Stimulated activated naive B cell treated with anti-CD40 and anti-IgM and Interleukin-4, amounts not matched to agents 10 μg/mL and 1 μg/mL and 100 μg/mL, for 72 hours (primary cell): ENCODE data around the gene STAT4.
A peak's percentile ranks its signal among the peaks of the same experiment; 100 is the strongest.

Experiments
- ATAC-seq, 2 donors: fragments of 150-1000 bp; cut with Tn5 transposase; replicated peaks; 2 replicates each; pipeline ENCODE4 v1.10.0; 2021; ENCODE audit warnings: moderate library complexity in 1 of 2
- DNase-seq: peaks from one replicate; pipeline ENCODE4 v3.0.0; 2021
- H3K27ac Mint-ChIP-seq: one replicate; pipeline ENCODE4 v1.8.0; 2022; ENCODE audit warnings: mild to moderate bottlenecking, mixed read lengths
- H3K27me3 Mint-ChIP-seq, 2 donors: one replicate each; pipeline ENCODE4 v1.8.0; 2022; ENCODE audit warnings: mixed read lengths in 2 of 2
- H3K36me3 Mint-ChIP-seq, 2 donors: one replicate each; pipeline ENCODE4 v1.8.0; 2022; ENCODE audit warnings: mixed read lengths in 2 of 2, mild to moderate bottlenecking in 1 of 2
- H3K4me1 Mint-ChIP-seq, 2 donors: one replicate each; pipeline ENCODE4 v1.8.0; 2022; ENCODE audit warnings: mixed read lengths in 2 of 2, mild to moderate bottlenecking in 1 of 2
- H3K4me3 Mint-ChIP-seq, 2 donors: one replicate each; pipeline ENCODE4 v1.8.0; 2022; ENCODE audit warnings: mild to moderate bottlenecking in 2 of 2, mixed read lengths in 2 of 2, moderate library complexity in 1 of 2
- H3K9me3 Mint-ChIP-seq, 2 donors: one replicate each; pipeline ENCODE4 v1.8.0; 2022; ENCODE audit warnings: mixed read lengths in 2 of 2, mild to moderate bottlenecking in 1 of 2

Gene STAT4

DNA sequence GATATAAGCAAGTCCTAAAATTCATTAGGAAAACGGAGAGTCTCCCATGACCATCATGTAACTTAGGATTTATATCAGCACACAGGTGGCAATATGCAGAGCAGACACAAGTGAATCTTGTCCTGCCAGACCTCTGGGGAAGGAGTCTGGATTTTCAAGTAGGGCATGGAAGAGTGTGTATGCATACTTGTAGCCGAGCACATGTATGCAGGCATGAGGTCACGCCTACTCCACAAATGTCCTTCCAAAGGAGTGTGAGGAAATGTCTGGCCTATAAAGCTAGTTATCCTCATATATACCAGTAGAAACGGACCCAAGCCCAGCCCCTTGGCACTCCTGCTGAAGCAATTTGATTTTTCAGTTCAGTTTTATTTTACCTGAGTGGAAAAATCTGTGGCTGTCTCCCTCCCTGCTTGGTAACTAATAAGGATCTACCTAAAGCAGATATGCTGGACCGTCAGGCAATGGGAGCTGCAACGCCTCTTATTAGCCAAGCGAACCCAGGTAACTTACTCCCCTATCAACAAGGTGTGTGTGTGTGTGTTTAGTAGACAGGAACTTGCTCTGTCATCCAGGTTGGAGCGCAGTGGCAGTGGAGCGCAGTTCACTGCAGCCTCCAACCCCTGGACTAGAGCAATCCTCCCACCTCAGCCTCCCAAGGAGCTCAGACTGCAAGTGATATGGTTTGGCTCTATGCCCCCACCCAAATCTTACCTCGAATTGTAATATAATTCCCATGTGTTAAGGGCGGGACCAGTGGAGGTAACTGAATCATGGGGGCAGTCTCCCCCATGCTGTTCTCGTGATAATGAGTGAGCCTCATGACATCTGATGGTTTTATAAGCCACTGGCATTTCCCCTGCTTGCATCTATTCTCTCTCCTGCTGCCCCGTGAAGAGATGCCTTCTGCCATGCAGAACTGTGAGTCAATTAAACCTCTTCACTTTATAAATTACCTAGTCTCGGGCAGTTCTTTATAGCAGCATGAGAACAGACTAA lies 139.6 kb downstream of the STAT4 start:
- Mint-ChIP-seq H3K27me3 (no peaks in the 10 kb centered on the region), H3K4me1 (peaks cover 5 to 8% of the 10 kb centered on the region in 2 donors), H3K36me3 (peaks cover 11 to 23% of the 10 kb centered on the region in 2 donors), H3K9me3 (peaks cover 2 to 3% of the 10 kb centered on the region in 2 donors), H3K4me3 (no peak overlapping the region), H3K27ac (no peak overlapping the region)
- ATAC-seq (no peak), DNase-seq (no peak)

DNA sequence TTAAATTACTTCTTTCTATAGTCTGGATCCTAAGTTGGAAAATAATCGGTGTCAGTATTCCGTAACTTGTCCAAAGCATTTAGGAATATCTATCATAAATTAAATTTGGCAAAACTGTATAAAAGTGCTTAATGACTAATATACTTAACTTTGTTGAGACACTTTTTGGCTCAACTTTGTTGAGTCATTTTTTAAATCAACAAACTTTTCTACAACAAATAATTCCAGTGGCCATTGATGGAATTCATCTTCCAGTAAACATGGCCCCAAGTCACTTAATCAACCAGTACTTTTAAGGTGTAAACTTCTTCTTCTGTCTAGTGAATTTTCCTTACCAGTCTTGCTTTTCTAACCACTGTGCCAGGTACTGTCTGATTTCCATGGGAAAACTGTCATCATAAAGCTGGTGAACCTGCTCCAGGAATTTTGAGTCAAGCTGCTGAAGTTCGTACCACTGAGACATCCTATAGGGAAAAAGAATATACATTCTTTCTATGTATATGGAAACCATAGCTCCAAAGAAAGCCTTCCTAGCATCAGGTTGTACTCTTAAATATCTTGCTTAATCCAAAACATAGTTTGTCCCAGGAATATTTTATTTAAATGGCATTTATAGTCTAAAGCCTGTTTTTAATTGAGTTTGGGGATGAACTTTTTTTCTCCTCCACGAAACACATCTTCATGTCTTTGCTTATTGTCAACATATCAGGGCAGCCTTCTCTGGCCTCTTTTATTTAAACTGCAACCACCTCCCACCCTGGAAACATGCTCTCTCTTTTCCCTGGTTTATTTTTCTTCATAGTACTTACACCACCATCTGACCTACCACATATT lies 141.0 kb downstream of the STAT4 start:
- H3K36me3 Mint-ChIP-seq, result peaks cover 15 to 34% of the 10 kb centered on the region in 2 donors
- H3K9me3 Mint-ChIP-seq, result peaks cover 0 to 4% of the 10 kb centered on the region in 2 donors
- H3K27me3 Mint-ChIP-seq, result no peaks in the 10 kb centered on the region
- no peak overlapping the region for H3K27ac Mint-ChIP-seq
- H3K4me1 Mint-ChIP-seq, result peaks cover 5 to 10% of the 10 kb centered on the region in 2 donors
- ATAC-seq (no peak), DNase-seq (no peak)
- no peak overlapping the region for H3K4me3 Mint-ChIP-seq

DNA sequence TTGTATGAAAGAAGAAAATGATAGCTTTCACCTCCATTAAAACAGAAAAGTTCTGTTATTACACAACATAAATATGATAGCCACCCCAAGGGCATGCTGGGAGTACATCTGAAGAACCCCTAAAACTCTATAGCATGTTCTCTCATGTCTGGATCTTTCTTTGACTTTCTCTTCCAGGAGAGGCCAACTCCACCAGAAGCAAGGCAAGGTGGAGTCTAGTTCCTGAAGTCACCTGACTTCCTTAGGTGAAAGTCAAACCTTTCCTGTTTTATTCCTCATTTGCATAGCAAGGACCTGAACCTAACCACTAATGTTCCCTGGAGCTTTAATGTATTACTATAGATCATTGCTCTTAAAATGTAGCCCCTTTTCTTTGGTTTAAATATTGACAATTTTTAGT lies 142.5 kb downstream of the STAT4 start:
- no peak overlapping the region for H3K4me3 Mint-ChIP-seq

DNA sequence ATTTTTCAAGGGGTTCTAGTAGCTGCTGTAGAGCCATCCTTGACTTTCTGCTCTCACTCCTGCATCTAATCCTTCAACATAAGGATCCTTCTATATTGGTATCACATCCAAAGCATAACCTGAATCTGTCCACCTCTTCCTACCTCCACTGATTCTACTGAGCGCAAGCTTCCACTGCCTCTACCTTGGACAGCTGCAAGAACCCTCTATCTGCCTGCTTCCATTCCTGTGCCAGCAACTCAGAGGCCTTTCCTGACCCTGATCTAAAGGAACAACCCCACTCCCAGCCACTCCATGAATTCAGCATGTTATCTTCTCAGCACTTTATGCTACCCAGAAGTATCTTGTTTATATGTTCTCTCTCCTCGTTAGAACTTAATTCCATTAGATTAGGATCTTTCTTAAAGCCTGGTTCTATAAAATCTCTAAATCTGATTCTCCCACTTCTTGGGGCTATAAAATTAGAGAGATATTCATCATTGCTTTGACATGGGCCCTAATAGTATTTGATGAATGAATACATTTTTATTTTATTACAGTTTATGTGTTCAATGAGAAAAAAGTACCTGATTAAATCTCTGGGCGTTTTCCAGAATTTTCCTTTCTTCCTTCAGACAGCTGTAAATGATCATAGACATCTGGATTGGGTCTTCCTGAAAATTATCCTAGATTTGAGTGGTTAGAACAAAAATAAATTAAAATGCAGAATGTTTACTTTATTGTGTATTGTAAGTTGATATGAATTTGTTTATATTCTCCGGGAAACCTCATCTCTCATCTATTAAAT lies 143.6 kb downstream of the STAT4 start:
- Mint-ChIP-seq H3K4me3 (no peak overlapping the region), H3K9me3 (peaks cover 4 to 10% of the 10 kb centered on the region in 2 donors), H3K27me3 (no peaks in the 10 kb centered on the region), H3K27ac (no peak overlapping the region), H3K4me1 (peaks cover 5 to 10% of the 10 kb centered on the region in 2 donors), H3K36me3 (peaks cover 37 to 55% of the 10 kb centered on the region in 2 donors)
- no peak for DNase-seq
- ATAC-seq, result no peak

More for the DNA sequence above, 142.5 kb downstream of the STAT4 start:
- Mint-ChIP-seq H3K36me3 (peaks cover 30 to 48% of the 10 kb centered on the region in 2 donors), H3K27ac (no peak overlapping the region), H3K9me3 (peaks cover 4 to 10% of the 10 kb centered on the region in 2 donors), H3K4me1 (peaks cover 5 to 10% of the 10 kb centered on the region in 2 donors), H3K27me3 (no peaks in the 10 kb centered on the region)
- ATAC-seq (no peak), DNase-seq (no peak)

DNA sequence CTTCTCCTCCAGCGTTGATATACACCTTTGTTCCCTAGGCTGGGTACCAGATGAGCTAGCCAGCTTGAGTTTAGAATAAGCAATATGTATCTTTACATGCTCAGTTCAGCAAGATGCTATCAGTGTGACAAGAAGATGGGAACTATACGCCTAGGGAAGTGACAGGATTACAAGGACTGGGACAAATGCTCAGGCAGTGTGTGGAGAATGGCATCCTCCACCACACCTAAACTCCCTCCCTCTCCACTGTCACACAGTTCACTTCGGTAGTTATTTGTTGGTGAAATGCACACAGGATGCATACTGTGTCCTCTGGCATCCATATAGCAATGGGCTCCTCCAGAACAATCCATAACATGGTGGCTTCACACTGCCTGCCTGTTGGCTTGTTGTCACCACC lies 144.5 kb downstream of the STAT4 start:
- Mint-ChIP-seq H3K27me3 (no peaks in the 10 kb centered on the region), H3K27ac (no peak overlapping the region)

DNA sequence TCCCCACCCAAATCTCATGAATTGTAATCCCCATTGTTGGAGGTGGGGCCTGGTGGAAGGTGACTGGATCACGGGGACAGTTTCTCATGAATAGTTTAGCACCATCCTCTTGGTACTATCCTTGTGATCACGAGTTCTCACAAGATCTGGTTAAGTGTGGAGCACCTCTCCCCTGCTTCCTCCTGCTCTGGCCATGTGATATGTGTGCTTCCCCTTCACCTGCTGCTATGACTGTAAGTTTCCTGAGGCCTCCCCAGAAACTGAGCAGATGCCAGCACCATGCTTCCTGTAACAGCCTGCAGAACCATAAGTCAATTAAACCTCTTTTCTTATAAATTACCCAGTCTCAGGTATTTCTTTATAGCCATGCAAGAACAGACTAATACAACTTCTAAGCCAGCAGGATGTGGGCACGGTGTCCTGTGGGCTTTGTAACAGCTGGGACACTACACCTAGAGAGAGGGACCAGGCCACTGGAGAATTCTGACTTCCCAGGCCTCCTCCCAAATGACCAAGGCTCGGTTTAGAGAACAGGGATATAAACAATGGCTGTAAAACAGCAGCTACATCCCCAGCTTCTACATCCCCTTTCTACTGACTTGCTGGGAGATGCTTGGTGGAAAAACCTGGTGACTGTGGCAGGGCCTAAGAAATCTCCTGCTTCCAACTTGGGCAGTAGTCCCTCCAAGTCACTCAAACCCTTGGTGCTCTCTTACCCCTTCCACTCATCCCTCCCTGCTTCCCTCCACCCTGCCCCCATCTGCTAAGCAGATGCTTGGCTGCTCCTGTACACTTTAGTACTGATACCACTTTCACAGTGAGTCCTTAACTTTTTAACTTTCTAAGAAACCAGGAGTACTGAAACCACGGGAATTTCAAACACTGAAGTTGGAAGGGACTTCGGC lies 147.1 kb downstream of the STAT4 start:
- Mint-ChIP-seq H3K4me1 (peaks cover 0 to 8% of the 10 kb centered on the region in 2 donors), H3K27me3 (no peaks in the 10 kb centered on the region), H3K9me3 (peaks cover 4 to 10% of the 10 kb centered on the region in 2 donors), H3K4me3 (no peak overlapping the region), H3K36me3 (peaks cover 49 to 69% of the 10 kb centered on the region in 2 donors), H3K27ac (no peak overlapping the region)
- ATAC-seq, result no peak
- DNase-seq, result no peak

More for the DNA sequence above, 144.5 kb downstream of the STAT4 start:
- peaks cover 4 to 10% of the 10 kb centered on the region in 2 donors for H3K9me3 Mint-ChIP-seq
- H3K36me3 Mint-ChIP-seq, result peaks cover 41 to 59% of the 10 kb centered on the region in 2 donors
- ATAC-seq (no peak), DNase-seq (no peak)
- no peak overlapping the region for H3K4me3 Mint-ChIP-seq
- H3K4me1 Mint-ChIP-seq, result peaks cover 5 to 8% of the 10 kb centered on the region in 2 donors

DNA sequence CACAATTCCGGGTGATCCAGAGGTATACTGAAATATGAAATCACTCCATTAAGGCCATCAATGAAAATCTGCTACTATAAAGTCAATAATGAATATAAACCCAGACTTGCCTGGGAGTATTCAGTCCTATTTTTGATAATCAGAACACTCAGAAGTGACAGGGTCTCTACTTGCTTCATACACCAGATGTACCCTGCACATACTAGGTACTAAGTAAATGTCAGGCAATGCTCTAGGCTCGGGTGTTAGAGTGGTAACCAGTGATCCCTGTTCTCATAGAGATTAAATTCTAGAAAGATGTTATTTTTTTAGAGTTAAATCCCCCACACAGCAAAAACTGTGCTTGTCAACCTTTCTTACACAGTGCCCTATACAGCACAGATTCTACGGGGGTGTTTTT lies 149.2 kb downstream of the STAT4 start:
- H3K4me1 Mint-ChIP-seq, result peaks cover 8 to 11% of the 10 kb centered on the region in 2 donors
- DNase-seq (no peak), ATAC-seq (no peak)
- no peaks in the 10 kb centered on the region for H3K27me3 Mint-ChIP-seq
- H3K4me3 Mint-ChIP-seq, result no peak overlapping the region
- peaks cover 4 to 10% of the 10 kb centered on the region in 2 donors for H3K9me3 Mint-ChIP-seq
- peaks cover 59 to 72% of the 10 kb centered on the region in 2 donors for H3K36me3 Mint-ChIP-seq
- no peak overlapping the region for H3K27ac Mint-ChIP-seq

DNA sequence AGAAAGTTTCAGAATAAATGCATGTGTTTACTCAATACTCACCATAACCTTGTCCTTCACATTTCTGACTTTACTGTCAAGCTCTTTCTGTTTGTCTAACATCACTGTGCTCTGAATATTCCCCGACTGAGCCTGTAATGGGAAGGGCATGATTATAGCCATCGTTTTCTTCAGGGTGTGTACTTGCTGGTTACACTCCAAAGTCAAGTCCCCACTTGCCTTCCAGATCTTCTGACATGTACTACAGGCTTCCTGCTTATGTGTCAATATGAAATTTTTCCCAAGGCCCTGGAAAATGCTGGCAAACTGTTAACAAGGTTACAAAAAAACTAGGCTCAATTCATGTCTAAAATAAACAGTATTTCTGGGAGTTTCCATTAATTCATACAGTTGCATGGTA lies 149.8 kb downstream of the STAT4 start:
- peak overlapping the region; percentile 16 for H3K27ac Mint-ChIP-seq
- DNase-seq (no peak), ATAC-seq (no peak)
- peaks cover 65 to 72% of the 10 kb centered on the region in 2 donors for H3K36me3 Mint-ChIP-seq
- H3K9me3 Mint-ChIP-seq, result peaks cover 4 to 10% of the 10 kb centered on the region in 2 donors
- peaks cover 8 to 11% of the 10 kb centered on the region in 2 donors for H3K4me1 Mint-ChIP-seq
- no peaks in the 10 kb centered on the region for H3K27me3 Mint-ChIP-seq
- no peak overlapping the region for H3K4me3 Mint-ChIP-seq

DNA sequence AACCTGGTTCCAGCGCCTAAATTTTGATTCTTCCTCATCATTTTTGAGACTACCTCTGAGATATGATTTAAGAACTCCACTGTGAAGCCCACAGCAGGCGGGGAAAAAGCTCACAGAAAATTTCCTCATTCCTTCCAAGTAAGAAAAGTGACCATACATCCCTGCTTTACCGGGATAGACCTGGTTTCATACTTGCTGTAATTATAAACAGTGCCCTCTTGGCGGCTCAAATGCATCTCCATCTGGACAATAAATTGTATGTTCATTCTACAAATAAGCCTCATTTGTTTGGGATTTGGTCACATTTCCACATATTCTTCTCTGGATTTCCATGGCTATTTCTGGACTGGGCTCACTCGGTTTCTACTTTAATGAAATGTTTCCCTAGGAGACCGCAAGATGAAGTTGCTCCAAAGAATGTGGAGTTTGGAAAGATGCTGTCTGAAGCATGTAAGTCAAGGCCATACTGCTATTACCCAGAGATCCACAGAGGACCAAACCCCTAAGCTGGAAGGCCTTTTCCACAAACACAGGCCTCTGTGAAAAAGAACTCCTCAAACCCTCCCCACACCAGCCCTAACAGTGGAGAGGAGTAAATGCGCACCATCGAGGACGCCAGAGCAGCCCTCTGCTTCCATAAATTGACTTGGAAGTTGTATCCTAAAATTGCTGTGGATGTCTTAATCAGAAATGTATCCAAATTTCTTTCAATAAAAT lies 150.7 kb downstream of the STAT4 start:
- DNase-seq (no peak), ATAC-seq (no peak)
- H3K4me1 Mint-ChIP-seq, result peaks cover 8 to 16% of the 10 kb centered on the region in 2 donors
- peak overlapping the region; percentile 47 for H3K27ac Mint-ChIP-seq
- peaks cover 72 to 76% of the 10 kb centered on the region in 2 donors for H3K36me3 Mint-ChIP-seq
- no peak overlapping the region for H3K4me3 Mint-ChIP-seq
- H3K9me3 Mint-ChIP-seq, result peaks cover 9 to 16% of the 10 kb centered on the region in 2 donors
- H3K27me3 Mint-ChIP-seq, result no peaks in the 10 kb centered on the region

DNA sequence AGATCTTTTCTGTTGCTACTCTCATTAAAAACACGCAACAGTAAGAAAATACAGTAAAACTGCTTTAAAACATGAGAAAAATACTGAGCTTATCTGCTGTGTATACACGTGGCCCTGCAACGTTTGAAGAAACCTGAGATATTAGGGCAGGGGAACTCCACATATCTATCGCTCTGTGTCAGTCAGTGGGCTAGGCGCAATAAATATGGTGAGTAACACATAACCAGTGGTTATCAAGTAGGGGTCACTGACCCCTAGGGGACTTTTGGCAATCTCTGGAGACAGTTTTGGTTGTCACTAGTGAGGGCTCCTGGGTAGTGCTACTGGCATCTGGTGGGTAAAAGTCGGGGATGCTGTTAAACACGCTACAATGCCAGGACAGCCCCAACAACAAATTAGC lies 151.7 kb downstream of the STAT4 start:
- H3K4me1 Mint-ChIP-seq, result peaks cover 8 to 14% of the 10 kb centered on the region in 2 donors
- peaks cover 71 to 75% of the 10 kb centered on the region in 2 donors for H3K36me3 Mint-ChIP-seq
- H3K27ac Mint-ChIP-seq, result no peak overlapping the region
- peaks cover 10 to 16% of the 10 kb centered on the region in 2 donors for H3K9me3 Mint-ChIP-seq
- H3K27me3 Mint-ChIP-seq, result no peaks in the 10 kb centered on the region
- ATAC-seq (no peak), DNase-seq (no peak)
- no peak overlapping the region for H3K4me3 Mint-ChIP-seq

DNA sequence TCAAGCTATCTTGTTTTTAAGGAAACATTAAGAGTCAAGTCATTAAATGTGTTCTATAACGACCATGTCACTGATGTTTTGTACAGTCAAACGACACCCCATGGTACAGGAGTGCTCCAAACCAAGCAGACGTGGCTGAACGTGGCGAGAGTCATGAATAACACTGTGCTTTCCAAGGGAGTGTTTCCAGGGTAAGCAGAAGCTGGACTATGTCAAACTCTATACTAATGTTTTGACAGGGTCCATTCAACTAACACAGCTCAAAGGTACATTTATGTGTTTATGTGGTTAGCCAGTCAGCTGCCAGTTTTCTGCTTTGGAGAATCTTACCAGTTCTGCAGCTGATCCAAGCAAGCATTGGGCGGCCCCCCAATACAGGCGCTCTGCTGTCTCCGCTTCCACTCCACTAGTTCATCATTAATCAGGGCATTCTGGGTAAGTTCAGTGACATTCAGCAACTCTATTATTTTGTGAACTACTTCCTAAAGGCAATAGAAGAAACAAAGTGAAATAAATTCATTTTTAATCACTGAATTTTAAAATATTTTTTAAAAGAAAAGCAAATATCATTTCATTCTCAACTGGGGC lies 153.2 kb downstream of the STAT4 start:
- DNase-seq, result no peak
- H3K4me1 Mint-ChIP-seq, result peaks cover 8 to 14% of the 10 kb centered on the region in 2 donors
- H3K36me3 Mint-ChIP-seq, result peaks cover 68 to 74% of the 10 kb centered on the region in 2 donors
- peaks cover 7 to 10% of the 10 kb centered on the region in 2 donors for H3K9me3 Mint-ChIP-seq
- H3K27ac Mint-ChIP-seq, result peak overlapping the region; percentile 72
- no peak overlapping the region for H3K4me3 Mint-ChIP-seq
- H3K27me3 Mint-ChIP-seq, result no peaks in the 10 kb centered on the region
- ATAC-seq, result no peak

DNA sequence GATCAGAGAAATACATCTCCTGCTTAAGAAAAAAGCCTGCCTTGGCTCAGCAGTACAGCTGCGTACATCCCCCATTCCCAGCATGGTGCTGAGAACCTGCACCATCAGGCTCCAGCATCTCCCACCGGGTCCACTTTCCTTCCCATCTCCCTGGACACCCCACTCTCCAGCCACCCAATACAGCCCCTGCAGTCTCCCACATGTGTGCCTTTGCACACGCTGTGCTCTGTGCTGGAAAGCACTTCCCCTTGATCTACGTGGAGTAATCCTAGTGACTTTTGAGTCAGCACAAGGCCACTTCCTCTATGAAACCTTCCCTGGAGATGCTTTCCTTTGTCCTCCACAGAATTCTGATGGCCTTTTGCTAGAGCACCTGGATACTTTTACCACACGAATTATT lies 153.8 kb downstream of the STAT4 start:
- peaks cover 7 to 10% of the 10 kb centered on the region in 2 donors for H3K9me3 Mint-ChIP-seq
- H3K4me1 Mint-ChIP-seq, result peaks cover 8 to 14% of the 10 kb centered on the region in 2 donors
- peak; percentile 46 to 64 for ATAC-seq

More for the DNA sequence above, 153.8 kb downstream of the STAT4 start:
- no peak overlapping the region for H3K4me3 Mint-ChIP-seq
- no peaks in the 10 kb centered on the region for H3K27me3 Mint-ChIP-seq
- DNase-seq, result no peak
- H3K36me3 Mint-ChIP-seq, result peaks cover 66 to 70% of the 10 kb centered on the region in 2 donors
- peak overlapping the region; percentile 72 for H3K27ac Mint-ChIP-seq
